ENCODE results near the gene OSBPL8.

GRCh38 chr12:76432733-76433132 is 126.8 kb downstream of the OSBPL8 start:
- TF ChIP-seq CTCF (IDR thresholded peaks at IDR 0.05): no peak
- no peak for TF ChIP-seq POLR2A (IDR thresholded peaks at IDR 0.05)

Measured in transverse colon (tissue), 3 donors.